Endothelial cell of umbilical vein (primary cell): ENCODE measurements around the gene RAD52. TPM values are rescaled to one million over a fixed set of nuclear protein-coding genes. Genes with fewer than 3 reads are reported as not detected.

Experiments
- BruUV-seq: library from RNA; stranded (reverse); fragments of 400-500 nt; replicated peaks from 2 replicates; lab custom pipeline; 2021; lab: Mats Ljungman, UMichigan
- CTCF ChIA-PET: fragments of 300-600, 350-600 bp; sonication (Branson Sonifier 250); formaldehyde crosslinking; loops from one replicate; lab custom pipeline; 2021; ENCODE audit warnings: antibody characterized with exemption, inconsistent platforms; lab: Charles Lee
- POLR2A ChIA-PET: fragments of 300-600, 350-600 bp; sonication (Branson Sonifier 250); formaldehyde crosslinking; loops from one replicate; lab custom pipeline; 2021; ENCODE audit warnings: antibody characterized with exemption, inconsistent platforms; lab: Charles Lee
- DNase-seq: peaks from one replicate; pipeline ENCODE4 v3.0.0-alpha.2; 2011; ENCODE audit warnings: low read depth, low spot score
- FAIRE-seq: peaks from 2 replicates; lab custom pipeline; 2011; peaks lifted over from hg19 to GRCh38; lab: Jason Lieb, UNC
- H2AFZ ChIP-seq: 2 replicates; pipeline ENCODE4 v1.6.0; 2012; ENCODE audit warnings: low read depth, low read length, control low read depth, inconsistent platforms
- H3K27ac ChIP-seq: 2 replicates; pipeline ENCODE4 v1.5.1; 2011; ENCODE audit warnings: low read depth, mild to moderate bottlenecking, control low read depth, low read length, moderate library complexity; ENCODE audit not compliant: insufficient read depth
- H3K27me3 ChIP-seq, 2 experiments: 2 replicates each; pipeline versions ENCODE4 v1.6.0 to v1.6.1; 2011; ENCODE audit warnings: low read length in 2 of 2, mixed read lengths in 1 of 2; ENCODE audit not compliant: control insufficient read depth in 2 of 2, insufficient read depth in 2 of 2
- H3K36me3 ChIP-seq, 2 experiments: 2 replicates in 1 of 2; 3 replicates in 1 of 2; pipeline ENCODE4 v1.5.1; 2011; ENCODE audit warnings: low read length in 2 of 2, mild to moderate bottlenecking in 1 of 2, moderate library complexity in 1 of 2; ENCODE audit not compliant: control insufficient read depth in 2 of 2, insufficient read depth in 2 of 2; ENCODE audit errors: extremely low read depth in 1 of 2
- H3K4me1 ChIP-seq: 3 replicates; pipeline ENCODE4 v1.5.1; 2011; ENCODE audit warnings: mild to moderate bottlenecking, low read length; ENCODE audit not compliant: control insufficient read depth, insufficient read depth; ENCODE audit errors: extremely low read depth
- H3K4me2 ChIP-seq: 2 replicates; pipeline ENCODE4 v1.6.1; 2011; ENCODE audit warnings: low read length, control low read depth, mixed read lengths; ENCODE audit not compliant: insufficient read depth
- H3K4me3 ChIP-seq, 3 experiments: fragments of 200-600 bp in 1 of 3; sonication (generic), shearing (Covaris generic) in 1 of 3; replicated peaks in 1 of 3; 2 replicates each; pipeline ENCODE4 v1.5.1; 2011 to 2016; ENCODE audit warnings: control low read depth in 3 of 3, low read length in 3 of 3, mild to moderate bottlenecking in 2 of 3, inconsistent platforms in 1 of 3, low read depth in 1 of 3, moderate library complexity in 1 of 3; ENCODE audit not compliant: insufficient read depth in 1 of 3
- H3K79me2 ChIP-seq: 2 replicates; pipeline ENCODE4 v1.6.0; 2012; ENCODE audit warnings: low read length, inconsistent platforms; ENCODE audit not compliant: control insufficient read depth, insufficient read depth
- H3K9ac ChIP-seq: replicated peaks from 2 replicates; pipeline ENCODE3; 2011; ENCODE audit warnings: low read length, control low read depth; ENCODE audit not compliant: insufficient read depth; ENCODE audit errors: extremely low read depth
- H3K9me1 ChIP-seq: replicated peaks from 3 replicates; pipeline ENCODE4 v1.6.0; 2011; ENCODE audit warnings: mild to moderate bottlenecking, low read length; ENCODE audit not compliant: control insufficient read depth, insufficient read depth; ENCODE audit errors: extremely low read depth
- H3K9me3 ChIP-seq: replicated peaks from 2 replicates; pipeline ENCODE4 v1.5.1; 2012; ENCODE audit warnings: low read length, inconsistent platforms; ENCODE audit not compliant: control insufficient read depth, insufficient read depth
- H4K20me1 ChIP-seq: replicated peaks from 2 replicates; pipeline ENCODE3; 2011; ENCODE audit warnings: mild to moderate bottlenecking, low read length; ENCODE audit not compliant: control insufficient read depth, insufficient read depth; ENCODE audit errors: extremely low read depth
- CTCF ChIP-seq, 2 donors: IDR thresholded peaks; 1 replicate in 1 of 2; 2 replicates in 1 of 2; pipeline ENCODE4 v1.5.1; 2011; ENCODE audit warnings: low read length in 2 of 2, mild to moderate bottlenecking in 2 of 2, moderate library complexity in 2 of 2, control low read depth in 1 of 2, inconsistent platforms in 1 of 2, low read depth in 1 of 2; ENCODE audit not compliant: insufficient read depth in 1 of 2; ENCODE audit errors: extremely low read depth in 1 of 2
- EZH2 ChIP-seq: IDR thresholded peaks from 2 replicates; pipeline ENCODE4 v1.6.1; 2012; ENCODE audit warnings: borderline replicate concordance, low read depth, mild to moderate bottlenecking, moderate library complexity, low read length, inconsistent platforms; ENCODE audit not compliant: severe bottlenecking
- FOS ChIP-seq: IDR thresholded peaks from 2 replicates; pipeline ENCODE4 v1.6.1; 2011; ENCODE audit warnings: mild to moderate bottlenecking, low read length, moderate library complexity, borderline replicate concordance; ENCODE audit not compliant: insufficient read depth
- GATA2 ChIP-seq: IDR thresholded peaks from 2 replicates; pipeline ENCODE4 v1.7.0; 2011; ENCODE audit warnings: low read depth, mild to moderate bottlenecking, moderate library complexity, mixed read lengths, low read length; ENCODE audit not compliant: insufficient read length, insufficient read depth
- JUN ChIP-seq: IDR thresholded peaks from 2 replicates; pipeline ENCODE4 v1.6.1; 2011; ENCODE audit warnings: borderline replicate concordance, low read depth; ENCODE audit not compliant: insufficient read length, insufficient read depth
- MAX ChIP-seq: IDR thresholded peaks from 2 replicates; pipeline ENCODE4 v1.6.1; 2011; ENCODE audit not compliant: insufficient read depth, insufficient read length
- MYC ChIP-seq: IDR thresholded peaks from one replicate; pipeline ENCODE4 v1.6.1; 2011; ENCODE audit warnings: mild to moderate bottlenecking, low read depth, low read length
- POLR2A ChIP-seq: IDR thresholded peaks from 2 replicates; pipeline ENCODE4 v1.6.1; 2012; ENCODE audit warnings: low read depth, mild to moderate bottlenecking, control low read depth, low read length
- POLR2AphosphoS5 ChIP-seq: IDR thresholded peaks from 2 replicates; pipeline ENCODE4 v1.6.1; 2012; ENCODE audit warnings: low read depth, mild to moderate bottlenecking, control low read depth, low read length, moderate library complexity; ENCODE audit not compliant: insufficient read depth
- dilution Hi-C: fragments of 300-500 bp; cut with MboI; formaldehyde crosslinking; loops from one replicate; pipeline ENCODE4 v1.15.0; 2019; ENCODE audit warnings: low sequenced_read_pairs; ENCODE audit not compliant: extremely low pct_ligation_motif_present
- intact Hi-C: fragments of 100-400 bp; cut with micrococcal nuclease; formaldehyde crosslinking; loops from one replicate; pipeline ENCODE4 v1.10.0; 2022
- polyA plus RNA-seq, 4 experiments: library from polyadenylated mRNA; depleted of rRNA in 3 of 4; stranded (reverse) in 3 of 4; unstranded in 1 of 4; fragments of >200 nt; gene quantifications; 2 replicates each; pipeline versions ENCODE4 v1.2.1 to v1.2.3, GENCODE V29; 2011 to 2012; ENCODE audit warnings: missing spikeins in 1 of 4
- total RNA-seq: library from RNA; stranded (reverse); gene quantifications from 2 replicates; pipeline ENCODE4 v1.2.3, GENCODE V29; 2021

The RAD52 gene
- total and polyA plus RNA-seq, 2 donors (not counting 3 experiments of a cell fraction or from before 2014, with no cell fraction given): 9.4 to 16.1 TPM

GRCh38 chr12:903055-903454 lies 46.4 kb downstream of the RAD52 start:
- H3K27ac ChIP-seq: no peak overlapping the region

More at GRCh38 chr12:903055-903454, 46.4 kb downstream of the RAD52 start:
- Histone ChIP-seq H3K4me2 (no peak overlapping the region), H3K9ac (no peak overlapping the region), H3K36me3 (peaks cover 14 to 42% of the 10 kb centered on the region in 2 experiments), H3K9me3 (no peaks in the 10 kb centered on the region), H4K20me1 (no peaks in the 10 kb centered on the region), H3K79me2 (no peaks in the 10 kb centered on the region), H2AFZ (no peak overlapping the region), H3K4me1 (no peaks in the 10 kb centered on the region), H3K4me3 (no peak overlapping the region), H3K9me1 (no peaks in the 10 kb centered on the region), H3K27me3 (no peaks in the 10 kb centered on the region)
- DNase-seq (no peak), FAIRE-seq (no peak)
- POLR2A ChIA-PET: no interaction called here
- intact Hi-C loops: no loop called here
- dilution Hi-C loops: no loop called here
- BruUV-seq: no TSS peak
- TF ChIP-seq POLR2A: no peak
- no peak for TF ChIP-seq GATA2
- no peak for TF ChIP-seq MAX
- no peak for TF ChIP-seq POLR2AphosphoS5
- no peak for TF ChIP-seq MYC
- TF ChIP-seq FOS: no peak
- no peak for TF ChIP-seq JUN
- no peak for TF ChIP-seq EZH2
- TF ChIP-seq CTCF (IDR thresholded peaks at IDR 0.05; ENCODE audit: extremely low read depth in 1 of 2, insufficient read depth in 1 of 2, low read depth in 1 of 2, low read length in 2 of 2): no peak
- CTCF ChIA-PET: interaction anchor here (1.3 to 3.1 kb wide), 2 partner anchors 190 kb away, joined by 4 to 23 read pairs; no protein-coding TSS in a partner anchor
